ENCODE results near the gene DIP2C.
"Not testable (repeated sequence)": the region's sequence is repeated elsewhere in the genome, so short reads cannot be mapped to it uniquely, and the experiment has no call there.

DNA sequence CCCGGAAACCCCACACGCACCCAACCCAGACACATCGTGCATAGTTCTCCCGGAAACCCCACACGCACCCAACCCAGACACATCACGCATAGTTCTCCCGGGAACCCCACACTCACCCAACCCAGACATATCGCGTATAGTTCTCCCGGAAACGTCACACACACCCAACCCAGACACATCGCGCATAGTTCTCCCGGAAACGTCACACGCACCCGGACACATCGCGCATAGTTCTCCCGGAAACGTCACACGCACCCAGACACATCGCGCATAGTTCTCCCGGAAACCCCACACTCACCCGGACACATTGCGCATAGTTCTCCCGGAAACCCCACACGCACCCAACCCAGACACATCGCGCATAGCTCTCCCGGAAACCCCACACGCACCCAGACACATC lies 342.3 kb downstream of the DIP2C start:
- TF ChIP-seq EZH2 (IDR thresholded peaks at IDR 0.05; ENCODE audit: borderline replicate concordance, low read depth, low read length, severe bottlenecking) = not testable (repeated sequence)
- TF ChIP-seq, protein P1, sequence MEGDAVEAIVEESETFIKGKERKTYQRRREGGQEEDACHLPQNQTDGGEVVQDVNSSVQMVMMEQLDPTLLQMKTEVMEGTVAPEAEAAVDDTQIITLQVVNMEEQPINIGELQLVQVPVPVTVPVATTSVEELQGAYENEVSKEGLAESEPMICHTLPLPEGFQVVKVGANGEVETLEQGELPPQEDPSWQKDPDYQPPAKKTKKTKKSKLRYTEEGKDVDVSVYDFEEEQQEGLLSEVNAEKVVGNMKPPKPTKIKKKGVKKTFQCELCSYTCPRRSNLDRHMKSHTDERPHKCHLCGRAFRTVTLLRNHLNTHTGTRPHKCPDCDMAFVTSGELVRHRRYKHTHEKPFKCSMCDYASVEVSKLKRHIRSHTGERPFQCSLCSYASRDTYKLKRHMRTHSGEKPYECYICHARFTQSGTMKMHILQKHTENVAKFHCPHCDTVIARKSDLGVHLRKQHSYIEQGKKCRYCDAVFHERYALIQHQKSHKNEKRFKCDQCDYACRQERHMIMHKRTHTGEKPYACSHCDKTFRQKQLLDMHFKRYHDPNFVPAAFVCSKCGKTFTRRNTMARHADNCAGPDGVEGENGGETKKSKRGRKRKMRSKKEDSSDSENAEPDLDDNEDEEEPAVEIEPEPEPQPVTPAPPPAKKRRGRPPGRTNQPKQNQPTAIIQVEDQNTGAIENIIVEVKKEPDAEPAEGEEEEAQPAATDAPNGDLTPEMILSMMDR (IDR thresholded peaks at IDR 0.05; ENCODE audit: borderline replicate concordance, extremely low read depth, low read length, poor library complexity, severe bottlenecking) = not testable (repeated sequence)

Data from DND-41 (cell line).